HUES6 (cell line): ENCODE data around the gene COL8A1.

Source experiments
- H3K27ac ChIP-seq: 2 replicates; pipeline ENCODE4 v1.7.0; 2013; ENCODE audit warnings: low read depth, mild to moderate bottlenecking, low read length, inconsistent platforms
- H3K27me3 ChIP-seq: 2 replicates; pipeline ENCODE4 v1.6.1; 2013; ENCODE audit warnings: low read length; ENCODE audit not compliant: control insufficient read depth, insufficient read depth
- H3K36me3 ChIP-seq: 2 replicates; pipeline ENCODE4 v1.6.1; 2013; ENCODE audit warnings: low read length; ENCODE audit not compliant: control insufficient read depth, insufficient read depth
- H3K4me1 ChIP-seq: 2 replicates; pipeline ENCODE4 v1.6.1; 2013; ENCODE audit warnings: low read length; ENCODE audit not compliant: control insufficient read depth, insufficient read depth
- H3K4me3 ChIP-seq: 2 replicates; pipeline ENCODE4 v1.5.1; 2013; ENCODE audit warnings: low read depth, low read length
- H3K9ac ChIP-seq: one replicate; pipeline ENCODE4 v1.6.1; 2013; ENCODE audit warnings: mild to moderate bottlenecking, low read length
- H3K9me3 ChIP-seq: 2 replicates; pipeline ENCODE4 v1.6.1; 2013; ENCODE audit warnings: low read depth, low read length; ENCODE audit not compliant: control insufficient read depth, insufficient read depth

COL8A1 gene

GRCh38 chr3:99693636-99694035 is 55.2 kb downstream of the COL8A1 start:
- Histone ChIP-seq H3K27ac (no peak overlapping the region), H3K9ac (no peak overlapping the region), H3K4me1 (no peaks in the 10 kb centered on the region), H3K36me3 (no peaks in the 10 kb centered on the region), H3K9me3 (no peaks in the 10 kb centered on the region), H3K4me3 (no peak overlapping the region), H3K27me3 (no peaks in the 10 kb centered on the region)

DNA sequence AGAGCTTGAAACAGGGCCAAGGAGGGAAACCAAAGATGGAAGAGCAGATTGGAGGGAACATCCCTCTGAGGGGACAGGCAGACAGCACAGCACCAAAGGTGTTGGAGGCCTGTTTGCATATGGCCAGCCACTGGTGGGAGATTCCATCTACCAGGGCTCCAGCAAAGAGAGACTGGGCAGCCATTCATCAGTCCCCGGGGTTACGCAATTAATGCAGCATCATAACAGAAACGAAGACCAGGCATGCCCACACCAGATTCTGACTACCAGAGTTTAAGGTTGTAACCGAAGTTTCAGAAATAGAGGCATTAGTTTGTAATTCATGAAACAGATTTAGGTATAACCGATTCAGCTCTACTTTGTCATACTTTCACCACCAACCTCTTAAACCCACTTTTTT is 58.1 kb downstream of the COL8A1 start:
- Histone ChIP-seq H3K27me3 (no peaks in the 10 kb centered on the region), H3K9ac (no peak overlapping the region), H3K4me3 (no peak overlapping the region), H3K27ac (no peak overlapping the region), H3K4me1 (no peaks in the 10 kb centered on the region), H3K36me3 (no peaks in the 10 kb centered on the region), H3K9me3 (no peaks in the 10 kb centered on the region)

GRCh38 chr3:99697250-99697649 is 58.9 kb downstream of the COL8A1 start:
- Histone ChIP-seq H3K9ac (no peak overlapping the region), H3K27ac (no peak overlapping the region), H3K4me1 (no peaks in the 10 kb centered on the region)

DNA sequence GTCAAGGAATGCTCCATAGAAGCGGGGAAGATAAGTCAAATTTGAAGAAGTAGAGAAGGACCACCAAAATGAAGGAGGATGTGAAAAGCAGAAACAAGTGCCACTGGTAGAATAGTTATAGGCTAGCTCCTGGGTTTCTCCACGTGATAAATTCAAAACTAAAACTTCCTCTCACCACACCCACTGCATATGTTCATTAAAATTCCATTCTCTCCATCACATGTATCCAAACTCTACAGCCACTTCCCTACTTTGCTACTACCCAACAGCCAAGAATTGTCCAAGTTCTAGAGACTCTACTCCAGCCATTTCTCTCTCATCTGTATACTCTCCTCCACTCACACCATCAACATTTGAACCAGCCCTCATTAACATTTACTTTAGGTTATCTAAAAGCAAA is 60.5 kb downstream of the COL8A1 start:
- Histone ChIP-seq H3K36me3 (no peaks in the 10 kb centered on the region), H3K9me3 (no peaks in the 10 kb centered on the region), H3K4me3 (no peak overlapping the region), H3K4me1 (no peaks in the 10 kb centered on the region), H3K27me3 (no peaks in the 10 kb centered on the region), H3K27ac (no peak overlapping the region), H3K9ac (no peak overlapping the region)

More at GRCh38 chr3:99697250-99697649, 58.9 kb downstream of the COL8A1 start:
- Histone ChIP-seq H3K27me3 (no peaks in the 10 kb centered on the region), H3K36me3 (no peaks in the 10 kb centered on the region), H3K4me3 (no peak overlapping the region), H3K9me3 (no peaks in the 10 kb centered on the region)

DNA sequence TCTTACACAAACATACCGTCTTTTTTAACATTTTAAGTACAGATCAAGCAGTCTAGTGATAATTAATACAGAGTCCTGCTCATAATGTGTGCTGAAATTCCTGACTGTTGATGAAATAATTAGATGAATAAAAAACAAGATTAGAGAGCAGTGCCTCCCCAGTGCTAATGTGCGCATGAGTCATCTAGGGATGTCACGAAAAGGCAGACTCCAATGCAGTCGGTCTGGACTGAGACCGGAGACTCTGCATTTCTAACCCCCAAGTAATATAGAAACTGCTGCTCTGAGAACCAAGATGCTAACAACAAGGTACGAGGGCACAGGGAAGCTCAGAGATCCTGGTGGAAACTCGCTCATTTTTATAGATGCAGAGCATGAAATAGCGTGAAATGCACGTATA is 61.4 kb downstream of the COL8A1 start:
- H3K36me3 ChIP-seq, result no peaks in the 10 kb centered on the region
- H3K27me3 ChIP-seq, result no peaks in the 10 kb centered on the region
- no peaks in the 10 kb centered on the region for H3K9me3 ChIP-seq
- H3K27ac ChIP-seq, result no peak overlapping the region
- no peak overlapping the region for H3K4me3 ChIP-seq
- no peaks in the 10 kb centered on the region for H3K4me1 ChIP-seq
- H3K9ac ChIP-seq, result no peak overlapping the region

GRCh38 chr3:99700631-99701268 is 62.4 kb downstream of the COL8A1 start:
- no peaks in the 10 kb centered on the region for H3K36me3 ChIP-seq
- H3K9ac ChIP-seq, result no peak overlapping the region
- H3K27me3 ChIP-seq, result no peaks in the 10 kb centered on the region
- H3K9me3 ChIP-seq, result no peaks in the 10 kb centered on the region
- no peak overlapping the region for H3K27ac ChIP-seq
- no peak overlapping the region for H3K4me3 ChIP-seq
- H3K4me1 ChIP-seq, result no peaks in the 10 kb centered on the region

DNA sequence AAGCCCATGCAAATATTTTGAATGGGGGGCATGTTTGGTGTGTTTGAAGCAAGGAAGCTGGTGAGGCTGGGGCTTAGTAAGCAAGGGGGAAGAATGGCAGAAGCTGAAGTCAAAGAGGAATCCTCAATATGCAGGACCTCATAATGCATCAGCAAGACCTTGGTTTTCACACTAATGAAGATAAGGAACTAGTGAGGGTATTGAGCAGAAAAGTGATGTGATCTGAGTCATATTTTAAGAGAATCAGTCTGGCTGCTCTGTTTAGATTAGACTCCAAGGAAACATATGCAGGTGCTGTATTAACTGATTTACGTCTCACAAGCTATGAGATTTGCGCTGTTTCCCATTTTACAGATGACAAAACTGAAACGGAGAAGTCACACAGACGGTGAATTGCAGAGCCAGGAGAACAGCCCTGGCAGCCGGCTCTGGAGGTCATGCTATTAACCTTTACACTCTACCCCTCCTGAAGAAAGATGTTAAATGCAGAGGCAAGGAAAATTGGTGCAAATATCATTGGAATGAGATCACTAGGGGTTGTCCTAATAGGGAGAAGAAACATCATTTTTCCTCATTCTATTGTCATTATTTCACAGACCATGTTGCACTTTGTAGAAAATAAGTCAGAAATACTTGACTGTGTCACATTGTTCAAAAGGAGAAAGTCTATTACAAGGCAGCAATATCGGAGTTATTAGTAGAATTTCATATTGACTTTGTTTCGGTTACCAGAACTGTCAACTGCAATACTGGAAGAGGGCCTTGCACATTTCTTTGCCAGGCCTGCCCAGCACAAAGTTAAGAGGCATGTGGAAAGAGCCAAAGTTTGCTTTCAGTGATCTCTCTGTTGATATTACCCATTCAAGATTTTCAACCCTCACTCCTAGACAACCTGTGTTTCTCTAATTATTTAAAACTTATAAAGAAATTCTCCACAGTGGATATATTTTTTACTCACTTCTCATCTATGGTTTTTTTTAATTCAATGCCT is 64.9 kb downstream of the COL8A1 start:
- Histone ChIP-seq H3K9ac (no peak overlapping the region), H3K4me1 (no peaks in the 10 kb centered on the region), H3K9me3 (no peaks in the 10 kb centered on the region), H3K27me3 (no peaks in the 10 kb centered on the region), H3K36me3 (no peaks in the 10 kb centered on the region), H3K27ac (no peak overlapping the region), H3K4me3 (no peak overlapping the region)

DNA sequence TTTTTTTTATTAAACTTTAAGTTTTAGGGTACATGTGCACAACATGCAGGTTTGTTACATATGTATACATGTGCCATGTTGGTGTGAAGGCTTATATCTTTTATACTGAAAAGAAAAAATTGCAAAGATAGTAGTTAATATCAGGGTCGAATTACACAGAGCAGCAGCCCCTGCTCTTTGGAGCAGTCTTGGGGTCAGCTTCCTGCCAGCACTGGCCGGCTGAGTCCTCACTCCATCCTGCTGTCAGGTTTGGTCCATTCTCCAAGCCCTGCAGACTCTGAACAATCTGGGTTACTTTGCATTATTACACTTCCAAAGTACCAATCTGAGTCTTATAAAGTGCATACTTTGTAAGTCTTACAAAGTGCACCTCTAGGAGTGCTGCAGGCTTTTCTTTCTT is 66.0 kb downstream of the COL8A1 start:
- no peak overlapping the region for H3K4me3 ChIP-seq
- H3K9ac ChIP-seq, result no peak overlapping the region
- H3K4me1 ChIP-seq, result no peaks in the 10 kb centered on the region
- no peaks in the 10 kb centered on the region for H3K36me3 ChIP-seq
- no peak overlapping the region for H3K27ac ChIP-seq
- no peaks in the 10 kb centered on the region for H3K27me3 ChIP-seq
- no peaks in the 10 kb centered on the region for H3K9me3 ChIP-seq

DNA sequence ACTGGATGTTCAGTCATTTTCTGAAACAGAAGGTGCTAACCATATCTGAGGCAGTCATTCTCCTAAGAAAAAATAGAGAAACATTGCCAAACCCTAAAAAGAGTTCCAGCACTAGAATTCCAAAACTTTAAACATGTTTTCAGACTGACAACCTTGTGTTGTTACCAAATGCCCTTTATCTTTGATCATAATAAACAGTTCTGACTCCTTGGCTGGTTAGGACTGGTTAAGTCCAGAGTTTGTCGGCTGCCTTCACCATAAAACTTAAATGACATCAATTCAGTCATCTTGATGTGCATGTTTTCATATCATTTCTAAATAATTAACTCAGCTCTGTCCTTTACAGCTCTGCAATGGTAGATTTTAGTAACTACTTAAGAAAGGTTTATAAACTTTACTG is 68.0 kb downstream of the COL8A1 start:
- H3K9ac ChIP-seq, result no peak overlapping the region

GRCh38 chr3:99708207-99708745 is 69.9 kb downstream of the COL8A1 start:
- no peaks in the 10 kb centered on the region for H3K9me3 ChIP-seq

More for the DNA sequence above, 68.0 kb downstream of the COL8A1 start:
- Histone ChIP-seq H3K27me3 (no peaks in the 10 kb centered on the region), H3K4me1 (no peaks in the 10 kb centered on the region), H3K4me3 (no peak overlapping the region), H3K36me3 (no peaks in the 10 kb centered on the region), H3K9me3 (no peaks in the 10 kb centered on the region), H3K27ac (no peak overlapping the region)

GRCh38 chr3:99709686-99710085 is 71.3 kb downstream of the COL8A1 start:
- Histone ChIP-seq H3K36me3 (no peaks in the 10 kb centered on the region), H3K9me3 (no peaks in the 10 kb centered on the region), H3K4me3 (no peak overlapping the region), H3K27ac (no peak overlapping the region), H3K27me3 (no peaks in the 10 kb centered on the region), H3K4me1 (no peaks in the 10 kb centered on the region), H3K9ac (no peak overlapping the region)

More at GRCh38 chr3:99708207-99708745, 69.9 kb downstream of the COL8A1 start:
- H3K4me3 ChIP-seq, result no peak overlapping the region
- no peaks in the 10 kb centered on the region for H3K36me3 ChIP-seq
- H3K4me1 ChIP-seq, result no peaks in the 10 kb centered on the region
- H3K27me3 ChIP-seq, result no peaks in the 10 kb centered on the region
- H3K9ac ChIP-seq, result no peak overlapping the region
- no peak overlapping the region for H3K27ac ChIP-seq
